ENCODE results near the gene HIGD1B. TPM values are rescaled to one million over a fixed set of nuclear protein-coding genes. Genes with fewer than 3 reads are reported as not detected.

Gene HIGD1B
- total and polyA plus RNA-seq, 2 of the 13 experiments (the other 11 are each of a cell fraction or from before 2014, with no cell fraction given): not detected

DNA sequence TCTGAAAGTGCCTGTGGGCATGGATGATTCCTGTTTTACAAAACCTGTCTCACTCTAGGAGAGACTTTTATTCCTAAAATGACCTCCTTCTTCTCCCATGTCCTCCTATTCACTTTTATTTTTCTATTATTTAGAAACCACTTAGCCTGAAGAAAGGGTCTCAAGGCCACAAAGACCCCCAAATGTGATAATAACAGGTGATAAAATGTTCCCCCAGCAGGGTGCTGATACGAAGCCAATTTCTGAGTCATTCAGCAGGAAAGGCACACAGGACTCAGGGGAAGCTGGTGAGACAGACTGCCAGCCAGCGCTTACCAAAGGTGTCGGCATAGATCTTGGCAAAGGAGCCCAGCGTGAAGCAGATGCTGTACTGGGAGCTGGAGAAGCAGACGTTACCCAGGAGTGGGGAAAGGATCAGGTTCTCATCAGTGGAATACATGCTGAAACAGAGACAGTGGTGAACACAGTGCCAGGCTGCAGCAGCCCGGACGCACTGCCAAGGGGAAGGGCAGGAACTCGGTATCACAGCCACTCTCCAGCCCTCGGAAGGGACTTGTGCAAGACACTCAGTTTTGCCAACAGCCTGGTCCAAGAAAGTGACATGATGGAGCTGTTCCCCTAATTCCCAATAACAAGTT lies 24.6 kb downstream of the HIGD1B start:
- Histone ChIP-seq H3K4me3 (replicated peaks in 1 of 3; ENCODE audit: insufficient read depth in 1 of 3, low read depth in 2 of 3, low read length in 3 of 3) (no peak overlapping the region), H3K9ac (ENCODE audit: insufficient read depth, low read depth, low read length) (no peak overlapping the region), H2AFZ (ENCODE audit: low read length) (no peak overlapping the region), H3K4me2 (ENCODE audit: low read depth, low read length) (no peak overlapping the region), H3K27ac (ENCODE audit: extremely low read length, insufficient read depth, low read length) (no peak overlapping the region), H4K20me1 (ENCODE audit: insufficient read depth, low read length) (no peaks in the 10 kb centered on the region), H3K79me2 (ENCODE audit: insufficient read depth, low read length) (no peaks in the 10 kb centered on the region), H3K9me3 (ENCODE audit: low read length) (no peaks in the 10 kb centered on the region), H3K36me3 (replicated peaks in 1 of 2; ENCODE audit: control insufficient read depth in 1 of 2, insufficient read depth in 2 of 2, low read length in 2 of 2) (peaks cover 42 to 81% of the 10 kb centered on the region in 2 experiments), H3K27me3 (ENCODE audit: control insufficient read depth in 1 of 2, insufficient read depth in 2 of 2, low read length in 2 of 2) (no peaks in the 10 kb centered on the region), H3K4me1 (ENCODE audit: insufficient read depth, low read length) (peaks cover 7% of the 10 kb centered on the region)
- 93% methylated on average over 9 of the region's 9 CpGs for WGBS (ENCODE audit: low lambda C conversion rate)
- no peak for DNase-seq (ENCODE audit: low spot score)
- TF ChIP-seq SNAPC2 (CRISPR knock-in tag; IDR thresholded peaks at IDR 0.05): no peak
- no peak for TF ChIP-seq REPIN1 (CRISPR knock-in tag; IDR thresholded peaks at IDR 0.05; ENCODE audit: borderline replicate concordance, low read depth)
- no peak for TF ChIP-seq ZNF564 (CRISPR knock-in tag; IDR thresholded peaks at IDR 0.05)
- no peak for FAIRE-seq
- BruUV-seq (replicated peaks): no TSS peak
- no peak for ATAC-seq
- POLR2A ChIA-PET: no interaction called here
- in situ Hi-C loops (cut with HindIII; ENCODE audit: extremely low pct_ligation_motif_present, low pct_unique_long_range_greater_than_20kb) (no loop called here), intact Hi-C loops (cut with micrococcal nuclease; ENCODE audit: unreplicated experiment) (no loop called here)
- CTCF ChIA-PET (ENCODE audit: low intra/inter-chr PET ratio, low total read pairs): no interaction called here

DNA sequence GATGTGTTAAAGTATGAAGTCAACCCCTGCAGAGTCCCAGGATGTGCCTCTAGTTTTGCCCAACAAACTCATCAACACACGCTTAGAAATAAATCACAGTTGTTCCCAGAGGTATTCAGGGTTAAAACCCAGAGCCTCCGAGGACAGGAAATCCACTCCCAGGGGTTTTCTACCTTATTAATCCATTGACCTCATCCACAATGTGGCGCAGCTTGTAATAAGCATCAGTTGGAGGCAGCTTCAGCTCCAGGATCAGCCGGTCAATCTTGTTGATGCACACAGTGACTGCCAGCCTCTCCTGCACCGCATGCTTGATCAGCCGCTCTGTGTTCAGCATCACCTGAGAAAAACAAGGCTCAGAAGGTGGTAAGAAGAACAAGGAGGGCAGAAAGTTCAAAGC lies 28.1 kb downstream of the HIGD1B start:
- BruUV-seq (replicated peaks): no TSS peak

More for the DNA sequence above, 28.1 kb downstream of the HIGD1B start:
- ChIA-PET POLR2A (no interaction called here), CTCF (ENCODE audit: low intra/inter-chr PET ratio, low total read pairs) (no interaction called here)
- peaks cover 43 to 82% of the 10 kb centered on the region in 2 experiments for H3K36me3 ChIP-seq (replicated peaks in 1 of 2; ENCODE audit: control insufficient read depth in 1 of 2, insufficient read depth in 2 of 2, low read length in 2 of 2)
- H3K9ac ChIP-seq (ENCODE audit: insufficient read depth, low read depth, low read length): no peak overlapping the region
- no peak overlapping the region for H2AFZ ChIP-seq (ENCODE audit: low read length)
- H3K4me1 ChIP-seq (ENCODE audit: insufficient read depth, low read length): no peaks in the 10 kb centered on the region
- no peaks in the 10 kb centered on the region for H3K9me3 ChIP-seq (ENCODE audit: low read length)
- in situ Hi-C loops (cut with HindIII; ENCODE audit: extremely low pct_ligation_motif_present, low pct_unique_long_range_greater_than_20kb) (no loop called here), intact Hi-C loops (cut with micrococcal nuclease; ENCODE audit: unreplicated experiment) (no loop called here)
- H3K27me3 ChIP-seq (ENCODE audit: control insufficient read depth in 1 of 2, insufficient read depth in 2 of 2, low read length in 2 of 2): no peaks in the 10 kb centered on the region
- no peak for TF ChIP-seq ZNF614 (CRISPR knock-in tag; IDR thresholded peaks at IDR 0.05; ENCODE audit: borderline replicate concordance)
- no peak for TF ChIP-seq ZNF235 (CRISPR knock-in tag; IDR thresholded peaks at IDR 0.05; ENCODE audit: borderline replicate concordance)
- TF ChIP-seq, protein P1, sequence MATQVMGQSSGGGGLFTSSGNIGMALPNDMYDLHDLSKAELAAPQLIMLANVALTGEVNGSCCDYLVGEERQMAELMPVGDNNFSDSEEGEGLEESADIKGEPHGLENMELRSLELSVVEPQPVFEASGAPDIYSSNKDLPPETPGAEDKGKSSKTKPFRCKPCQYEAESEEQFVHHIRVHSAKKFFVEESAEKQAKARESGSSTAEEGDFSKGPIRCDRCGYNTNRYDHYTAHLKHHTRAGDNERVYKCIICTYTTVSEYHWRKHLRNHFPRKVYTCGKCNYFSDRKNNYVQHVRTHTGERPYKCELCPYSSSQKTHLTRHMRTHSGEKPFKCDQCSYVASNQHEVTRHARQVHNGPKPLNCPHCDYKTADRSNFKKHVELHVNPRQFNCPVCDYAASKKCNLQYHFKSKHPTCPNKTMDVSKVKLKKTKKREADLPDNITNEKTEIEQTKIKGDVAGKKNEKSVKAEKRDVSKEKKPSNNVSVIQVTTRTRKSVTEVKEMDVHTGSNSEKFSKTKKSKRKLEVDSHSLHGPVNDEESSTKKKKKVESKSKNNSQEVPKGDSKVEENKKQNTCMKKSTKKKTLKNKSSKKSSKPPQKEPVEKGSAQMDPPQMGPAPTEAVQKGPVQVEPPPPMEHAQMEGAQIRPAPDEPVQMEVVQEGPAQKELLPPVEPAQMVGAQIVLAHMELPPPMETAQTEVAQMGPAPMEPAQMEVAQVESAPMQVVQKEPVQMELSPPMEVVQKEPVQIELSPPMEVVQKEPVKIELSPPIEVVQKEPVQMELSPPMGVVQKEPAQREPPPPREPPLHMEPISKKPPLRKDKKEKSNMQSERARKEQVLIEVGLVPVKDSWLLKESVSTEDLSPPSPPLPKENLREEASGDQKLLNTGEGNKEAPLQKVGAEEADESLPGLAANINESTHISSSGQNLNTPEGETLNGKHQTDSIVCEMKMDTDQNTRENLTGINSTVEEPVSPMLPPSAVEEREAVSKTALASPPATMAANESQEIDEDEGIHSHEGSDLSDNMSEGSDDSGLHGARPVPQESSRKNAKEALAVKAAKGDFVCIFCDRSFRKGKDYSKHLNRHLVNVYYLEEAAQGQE (IDR thresholded peaks at IDR 0.05; ENCODE audit: borderline replicate concordance in 1 of 2, low read depth in 1 of 2, low read length in 2 of 2): no peak
- TF ChIP-seq, protein P2, sequence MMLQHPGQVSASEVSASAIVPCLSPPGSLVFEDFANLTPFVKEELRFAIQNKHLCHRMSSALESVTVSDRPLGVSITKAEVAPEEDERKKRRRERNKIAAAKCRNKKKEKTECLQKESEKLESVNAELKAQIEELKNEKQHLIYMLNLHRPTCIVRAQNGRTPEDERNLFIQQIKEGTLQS (CRISPR knock-in tag; IDR thresholded peaks at IDR 0.05): no peak
- TF ChIP-seq ZNF264 (CRISPR knock-in tag; IDR thresholded peaks at IDR 0.05): no peak
- no peak for TF ChIP-seq DMAP1 (CRISPR knock-in tag; IDR thresholded peaks at IDR 0.05)
- WGBS (ENCODE audit: low lambda C conversion rate): 96% methylated on average over 6 of the region's 6 CpGs
- H3K4me2 ChIP-seq (ENCODE audit: low read depth, low read length): no peak overlapping the region
- H4K20me1 ChIP-seq (ENCODE audit: insufficient read depth, low read length): no peaks in the 10 kb centered on the region
- ATAC-seq: no peak
- H3K4me3 ChIP-seq (replicated peaks in 1 of 3; ENCODE audit: insufficient read depth in 1 of 3, low read depth in 2 of 3, low read length in 3 of 3): no peak overlapping the region
- no peaks in the 10 kb centered on the region for H3K79me2 ChIP-seq (ENCODE audit: insufficient read depth, low read length)
- no peak overlapping the region for H3K27ac ChIP-seq (ENCODE audit: extremely low read length, insufficient read depth, low read length)
- FAIRE-seq: no peak
- DNase-seq (ENCODE audit: low spot score): no peak

Data from HepG2 (cell line).